GM19452 (cell line): ENCODE results near the gene TMEM164.

ENCODE experiments used
- ATAC-seq: cut with Tn5 transposase; IDR thresholded peaks from one replicate; pipeline ENCODE4 v1.9.1; 2021; ENCODE audit not compliant: unreplicated experiment

Gene TMEM164

DNA sequence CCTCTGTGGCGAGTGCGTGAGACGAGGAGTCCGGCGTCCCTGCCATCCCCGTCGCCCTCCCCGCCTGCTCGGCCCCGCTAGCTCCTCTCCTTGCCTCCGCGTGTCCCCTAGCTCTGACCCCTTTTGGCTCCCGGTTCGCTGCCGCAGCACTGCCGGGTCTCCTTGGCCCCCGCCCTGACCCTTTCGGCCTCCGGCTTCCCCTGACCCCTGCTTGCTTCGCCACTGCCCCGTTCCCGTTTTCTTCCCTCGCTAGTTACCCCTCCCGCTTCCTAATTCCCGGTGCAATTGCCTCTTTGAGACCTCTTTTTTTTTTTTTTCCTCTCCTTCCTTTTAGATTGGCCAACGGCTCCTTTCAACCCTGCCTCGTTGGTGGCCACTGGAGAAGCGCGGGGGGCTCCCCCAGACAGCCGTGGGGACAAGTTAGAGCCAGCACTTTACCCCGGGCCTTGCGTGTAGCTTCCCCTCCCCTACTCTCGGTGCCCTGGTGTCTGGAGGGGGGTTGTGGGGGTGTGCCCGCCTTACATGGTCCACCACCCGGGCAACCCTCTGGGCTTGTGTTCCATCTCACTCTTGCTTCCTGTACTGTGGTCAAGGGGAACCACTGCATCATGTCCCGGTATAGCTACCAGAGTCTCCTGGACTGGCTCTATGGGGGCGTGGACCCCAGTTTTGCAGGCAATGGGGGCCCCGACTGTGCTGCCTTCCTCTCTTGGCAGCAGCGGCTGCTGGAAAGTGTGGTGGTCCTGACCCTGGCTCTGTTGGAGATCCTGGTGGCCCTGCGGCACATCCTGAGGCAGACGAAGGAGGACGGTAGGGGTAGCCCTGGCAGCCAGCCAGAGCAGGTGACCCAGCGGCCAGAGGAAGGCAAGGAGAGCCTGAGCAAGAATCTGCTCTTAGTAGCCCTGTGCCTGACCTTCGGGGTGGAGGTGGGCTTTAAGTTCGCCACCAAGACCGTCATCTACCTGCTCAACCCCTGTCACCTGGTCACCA is 548 bp downstream of the TMEM164 start:
- no peak for ATAC-seq

DNA sequence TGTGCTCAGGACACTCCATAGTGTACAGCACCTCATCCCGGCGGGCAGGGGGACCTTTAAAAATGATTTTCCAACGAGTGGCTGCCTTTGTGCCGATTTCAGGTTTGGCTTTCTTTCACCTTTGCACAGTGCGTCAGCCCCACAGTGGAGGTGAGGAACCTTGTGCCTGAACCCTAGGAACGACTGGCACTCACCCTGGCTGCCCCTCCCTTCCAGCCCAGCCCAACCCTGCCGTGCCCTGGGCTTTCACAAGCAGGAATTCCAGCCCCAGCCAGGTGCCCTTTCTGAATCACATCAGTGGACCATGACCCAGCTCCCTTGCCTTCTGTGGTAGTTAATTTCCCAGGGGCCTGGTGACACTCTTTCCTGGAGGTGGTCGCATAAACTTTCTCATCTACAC is 1.3 kb downstream of the TMEM164 start:
- no peak for ATAC-seq

DNA sequence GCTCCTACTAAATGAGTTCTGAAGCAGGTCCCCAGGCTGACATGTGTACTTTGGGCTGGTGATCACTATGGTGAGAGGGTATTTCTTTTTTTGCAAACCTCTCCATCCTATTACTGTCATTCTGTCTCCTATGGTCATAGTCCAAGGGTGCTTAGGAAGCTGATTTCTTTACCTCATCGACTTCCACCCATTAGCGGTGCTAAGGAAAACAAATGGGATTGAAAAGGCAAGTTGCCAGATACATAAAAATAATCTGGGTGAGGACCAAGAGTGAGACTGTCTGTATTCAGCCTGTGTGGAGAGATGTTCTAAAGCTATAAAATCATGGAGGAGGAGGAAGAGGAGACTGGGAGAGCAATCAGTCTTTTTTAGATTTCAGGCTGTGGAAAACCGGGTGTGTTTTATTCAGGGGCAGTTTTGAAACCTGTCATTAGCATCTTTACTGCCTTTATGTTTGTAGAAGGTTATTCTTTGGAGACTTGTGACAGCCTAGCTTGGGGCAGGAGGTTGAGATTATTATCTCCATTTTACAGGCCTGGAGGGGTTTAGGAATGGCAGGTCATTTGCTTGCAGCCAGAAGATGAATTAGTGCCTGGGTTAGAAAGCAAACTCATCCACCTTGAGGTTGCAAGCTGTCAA is 1.9 kb downstream of the TMEM164 start:
- no peak for ATAC-seq

DNA sequence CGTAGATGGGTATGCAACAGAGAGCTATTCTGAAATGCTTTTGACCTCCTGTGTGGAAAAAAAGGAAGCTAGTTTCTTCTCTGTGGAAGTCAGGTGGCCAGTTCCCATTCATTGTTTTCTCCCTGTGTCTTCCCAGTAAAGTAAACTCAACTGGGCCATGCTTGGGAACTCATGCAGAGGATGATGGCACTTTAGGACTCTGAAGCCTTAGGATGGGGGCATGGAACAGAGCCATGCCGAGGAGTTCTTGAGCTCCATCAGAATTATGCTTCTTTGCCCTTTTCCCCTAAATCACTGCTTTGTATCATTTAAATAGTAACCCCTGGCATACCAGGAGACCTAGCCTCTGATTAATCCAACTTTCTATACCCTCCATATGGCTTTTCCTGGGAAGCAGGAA is 3.2 kb downstream of the TMEM164 start:
- ATAC-seq: no peak

DNA sequence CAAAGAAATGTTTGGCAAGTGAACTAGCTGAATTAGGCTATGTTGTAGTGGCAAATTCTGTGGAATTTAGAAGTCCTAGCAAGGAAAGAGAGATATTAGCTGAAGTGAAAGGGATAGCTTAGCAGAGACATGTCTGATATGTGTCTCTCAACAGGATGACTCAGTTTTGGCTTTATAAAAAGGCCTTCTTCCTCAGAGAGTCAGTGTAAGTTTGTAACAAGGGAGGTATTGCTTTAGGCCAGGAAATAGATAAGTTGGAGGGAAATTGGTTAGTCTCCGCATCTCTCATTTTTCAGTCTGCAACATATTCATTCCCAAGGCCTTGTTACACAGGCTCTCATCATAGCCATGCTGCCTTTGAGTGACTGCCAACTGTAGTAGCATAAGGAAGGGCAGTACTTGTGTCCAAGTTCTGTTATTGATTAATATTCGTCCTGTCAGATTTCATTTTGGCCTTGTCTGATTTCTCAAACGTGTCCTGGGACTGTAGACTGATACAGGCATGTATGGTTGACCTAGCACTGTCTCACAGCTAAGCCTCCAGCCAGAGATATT is 4.0 kb downstream of the TMEM164 start:
- ATAC-seq: no peak

- no peak for ATAC-seq
Measured at GRCh38 chrX:110008011-110008635, 5.2 kb downstream of the TMEM164 start.

- ATAC-seq: no peak
Measured at GRCh38 chrX:110012818-110013485, 10.0 kb downstream of the TMEM164 start.

DNA sequence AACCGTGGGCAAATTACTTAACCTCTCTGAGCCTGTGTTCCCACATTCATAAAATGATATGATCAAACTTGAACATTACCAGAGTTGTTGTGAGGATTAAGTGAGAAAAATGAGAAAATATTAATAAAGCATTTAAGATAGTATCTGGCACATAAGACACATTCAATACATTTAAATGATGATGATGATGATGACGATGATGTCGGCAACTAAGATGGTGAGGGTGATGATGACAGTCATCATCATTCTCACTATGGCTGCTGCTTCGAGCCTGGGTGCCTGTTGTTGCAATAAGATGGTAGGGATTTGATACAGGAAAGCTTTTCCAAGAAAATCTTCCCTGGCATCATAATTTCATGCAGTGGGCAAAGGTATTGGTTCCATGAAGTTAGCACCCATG is 11.1 kb downstream of the TMEM164 start:
- ATAC-seq: no peak

- no peak for ATAC-seq
Measured at GRCh38 chrX:110015032-110015431, 12.1 kb downstream of the TMEM164 start.

DNA sequence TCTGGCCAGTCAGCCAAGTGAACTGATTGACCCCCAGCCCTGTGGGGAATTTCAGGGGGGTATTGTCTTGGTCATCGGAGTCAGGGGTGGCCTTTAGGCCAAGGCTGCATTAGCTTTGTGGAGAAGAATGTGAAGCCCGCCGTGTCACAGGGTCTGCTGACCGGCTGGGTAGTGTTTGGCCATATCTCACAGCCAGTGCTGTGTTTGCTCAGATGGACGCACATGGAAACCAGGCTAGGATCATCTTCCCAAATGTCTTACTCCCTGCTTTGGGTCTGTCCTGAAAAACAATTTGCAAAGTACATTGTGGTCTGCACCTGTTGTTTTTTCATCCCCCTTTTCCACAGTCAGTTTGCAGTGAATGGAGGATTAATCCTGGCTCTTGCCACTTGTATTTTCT is 13.0 kb downstream of the TMEM164 start:
- ATAC-seq: no peak

- no peak for ATAC-seq
Measured at GRCh38 chrX:110020536-110020935, 17.6 kb downstream of the TMEM164 start.

- ATAC-seq: no peak
Measured at GRCh38 chrX:110021258-110022022, 18.5 kb downstream of the TMEM164 start.

- no peak for ATAC-seq
Measured at GRCh38 chrX:110022599-110023448, 19.9 kb downstream of the TMEM164 start.

GRCh38 chrX:110025395-110025794 is 22.5 kb downstream of the TMEM164 start:
- no peak for ATAC-seq

DNA sequence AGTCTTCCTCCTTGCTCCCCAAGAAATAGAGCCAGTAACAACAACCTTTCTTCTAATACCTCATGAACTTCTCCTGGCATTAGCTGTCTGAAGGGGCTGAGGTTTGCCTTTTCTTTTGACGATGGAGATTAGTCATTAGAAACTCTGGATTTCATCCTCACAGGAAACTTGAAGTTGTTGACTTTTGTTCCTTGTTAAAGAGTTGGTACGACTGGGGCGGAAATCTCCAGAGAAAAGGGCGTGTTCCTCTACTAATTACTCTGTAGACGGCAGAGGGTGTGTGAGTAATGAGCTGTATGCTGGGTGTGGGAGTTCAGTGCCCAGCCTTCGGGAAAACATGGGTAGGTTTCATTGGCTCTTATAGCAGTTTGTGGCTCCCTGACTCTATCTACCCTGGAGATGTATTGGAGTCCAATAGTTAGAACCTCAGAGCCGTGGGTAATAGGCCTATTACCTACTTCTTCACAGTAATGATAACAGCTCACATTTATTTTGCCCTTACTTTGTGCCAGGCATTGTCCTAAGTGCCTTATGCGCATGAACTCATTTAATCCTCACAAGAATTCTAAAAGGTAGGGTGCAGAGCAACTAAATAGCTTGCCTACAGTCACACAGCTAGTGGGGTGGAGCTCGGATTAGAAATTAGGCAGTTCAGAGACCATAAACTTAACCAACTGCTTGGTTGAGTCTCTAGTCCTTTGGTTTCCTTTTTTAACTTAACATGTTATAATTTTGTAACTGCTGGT is 23.4 kb downstream of the TMEM164 start:
- no peak for ATAC-seq

DNA sequence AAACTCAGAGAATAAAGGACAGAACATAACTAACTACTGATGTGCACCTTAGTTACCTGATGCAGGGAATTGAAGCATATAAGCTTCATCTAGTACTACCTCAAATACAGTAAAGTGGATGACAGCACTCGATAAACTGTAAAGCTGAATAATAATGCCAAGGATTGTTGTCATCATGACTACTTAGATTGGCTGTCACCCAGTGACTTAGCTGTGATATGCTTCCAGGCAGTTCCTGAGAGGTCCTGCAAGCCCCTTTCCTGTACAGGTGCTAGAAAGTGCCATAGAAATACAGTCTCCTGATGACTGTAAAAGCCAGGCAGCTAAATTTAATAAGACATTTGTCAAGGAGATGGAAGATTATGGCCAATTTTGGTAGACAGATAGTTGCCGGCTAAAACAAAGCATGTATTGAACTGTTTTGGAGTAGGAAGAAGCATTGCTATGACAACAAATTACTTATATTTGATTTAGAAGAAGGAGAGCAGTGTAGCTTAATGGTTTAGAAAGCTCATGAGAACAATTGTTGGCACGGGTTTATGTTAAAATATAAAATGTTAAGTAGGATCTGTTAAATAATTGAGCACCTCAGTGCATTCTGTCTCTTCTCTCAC is 29.7 kb downstream of the TMEM164 start:
- no peak for ATAC-seq

- no peak for ATAC-seq
Measured at GRCh38 chrX:110034036-110034435, 31.1 kb downstream of the TMEM164 start.
